ENCODE results near the gene SHOX.

- TF ChIP-seq POLR2AphosphoS5 (IDR thresholded peaks at IDR 0.05): no peak
- no peak for TF ChIP-seq CTCF (IDR thresholded peaks at IDR 0.05)
Measured at GRCh38 chrX:629230-630006, 1.2 kb upstream of the SHOX start.

All from sigmoid colon (tissue), 4 donors.